HG02981 (cell line): ENCODE results near the gene PLXDC2.

Source experiments
- ATAC-seq: cut with Tn5 transposase; IDR thresholded peaks from one replicate; pipeline ENCODE4 v1.9.1; 2021; ENCODE audit warnings: mild to moderate bottlenecking, moderate library complexity; ENCODE audit not compliant: unreplicated experiment

Gene PLXDC2

DNA sequence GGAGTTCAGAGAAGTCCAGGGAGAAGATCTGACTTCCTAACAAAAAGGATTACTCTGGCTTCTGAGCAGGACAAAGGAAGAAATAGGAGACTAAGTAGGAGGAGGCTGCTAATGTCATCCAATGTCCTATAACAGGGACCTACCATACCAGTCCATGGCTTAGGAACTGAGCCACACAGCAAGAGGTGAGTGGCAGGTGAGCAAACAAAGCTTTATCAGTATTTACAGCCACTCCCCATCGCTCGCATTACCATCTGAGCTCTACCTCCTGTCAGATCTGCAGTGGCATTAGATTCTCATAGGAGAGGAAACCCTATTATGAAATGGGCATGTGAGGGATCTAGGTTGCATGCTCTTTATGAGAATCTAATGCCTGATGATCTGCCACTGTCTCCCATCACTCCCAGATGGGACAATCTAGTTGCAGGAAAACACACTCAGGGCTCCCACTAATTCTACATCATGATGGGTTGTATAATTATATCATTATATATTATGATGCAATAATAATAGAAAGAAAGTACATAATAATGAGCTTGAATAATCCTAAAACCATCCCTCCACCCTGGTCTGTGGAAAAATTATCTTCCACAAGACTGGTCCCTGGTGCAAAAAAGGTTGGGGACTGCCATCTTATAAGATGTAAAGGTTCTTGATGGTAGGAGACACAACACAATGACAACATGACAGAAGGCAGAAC lies 487.4 kb downstream of the PLXDC2 start:
- ATAC-seq = no peak

DNA sequence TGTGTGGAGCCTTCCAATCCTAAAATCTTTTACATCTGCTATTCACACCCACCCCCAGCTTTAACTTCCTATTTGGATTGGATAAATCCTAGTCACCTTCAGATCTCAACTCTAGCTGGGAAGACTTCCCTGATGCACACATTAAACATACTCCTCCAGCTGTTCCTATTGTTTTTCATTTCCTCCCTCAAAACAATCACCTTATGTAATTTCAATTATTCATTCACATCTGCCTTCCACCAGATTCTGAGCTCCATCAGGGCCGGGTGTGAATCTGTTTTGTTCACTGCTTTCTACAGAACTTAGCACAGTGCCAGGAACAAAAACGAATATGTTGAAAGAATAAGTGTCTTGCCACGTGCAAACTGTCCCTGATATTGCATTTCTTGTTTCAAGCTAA lies 497.4 kb downstream of the PLXDC2 start:
- no peak for ATAC-seq

DNA sequence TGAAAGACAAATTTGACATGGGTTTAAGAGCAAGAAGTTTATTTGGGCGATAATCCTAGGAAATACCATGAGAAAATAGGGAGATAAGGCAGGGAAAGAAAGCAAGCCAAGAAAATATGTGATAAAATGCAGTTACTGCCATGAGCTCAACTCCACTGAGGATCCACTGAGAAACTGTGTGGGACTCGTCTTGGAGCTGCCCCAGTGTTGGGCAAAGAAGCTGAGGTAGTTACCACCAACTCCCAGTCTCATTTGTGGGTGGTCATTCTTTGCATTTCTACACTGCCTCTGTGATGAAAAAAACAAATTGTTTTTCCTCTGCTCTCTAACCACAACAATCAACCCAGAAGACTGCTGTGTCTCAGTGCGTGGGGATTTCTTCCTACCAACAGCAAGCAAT lies 498.2 kb downstream of the PLXDC2 start:
- ATAC-seq = no peak

DNA sequence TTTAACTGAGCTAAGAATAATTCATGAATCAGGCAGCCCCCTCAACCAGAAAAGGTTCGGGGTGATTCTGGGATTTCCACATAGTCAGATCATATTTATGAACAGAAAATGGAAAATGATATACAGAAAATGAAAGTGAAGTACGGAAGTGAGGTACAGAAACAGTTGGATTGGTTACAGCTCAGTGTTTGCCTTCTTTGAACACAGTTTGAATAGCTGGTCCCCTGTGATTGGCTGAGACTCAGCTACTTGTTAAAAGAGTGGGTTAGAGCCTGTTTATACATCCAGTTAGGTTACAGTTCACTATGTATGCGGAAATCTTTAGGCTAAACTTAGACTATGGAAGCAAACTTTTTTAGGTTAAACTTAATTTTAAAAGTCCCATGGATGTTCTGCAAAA lies 511.7 kb downstream of the PLXDC2 start:
- no peak for ATAC-seq

DNA sequence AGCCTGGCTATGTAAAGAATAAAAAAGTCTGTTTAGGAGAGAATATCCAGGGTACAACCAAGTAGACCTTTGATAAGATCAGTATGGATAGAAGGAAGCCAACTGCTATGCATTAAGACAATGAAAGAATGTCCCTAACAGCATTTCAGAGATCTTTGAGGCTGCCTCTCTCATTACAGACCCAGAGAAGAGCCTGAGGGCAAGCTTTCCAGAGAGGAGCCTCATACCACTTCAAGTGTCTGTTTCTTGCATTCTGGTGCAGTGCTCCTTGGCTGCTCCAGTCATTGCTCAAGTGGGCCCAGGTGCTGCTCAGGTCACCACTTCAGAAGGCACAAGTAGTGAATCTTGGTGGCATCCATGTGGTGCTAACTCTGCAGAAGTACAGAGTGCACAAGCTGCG lies 514.0 kb downstream of the PLXDC2 start:
- ATAC-seq = no peak

DNA sequence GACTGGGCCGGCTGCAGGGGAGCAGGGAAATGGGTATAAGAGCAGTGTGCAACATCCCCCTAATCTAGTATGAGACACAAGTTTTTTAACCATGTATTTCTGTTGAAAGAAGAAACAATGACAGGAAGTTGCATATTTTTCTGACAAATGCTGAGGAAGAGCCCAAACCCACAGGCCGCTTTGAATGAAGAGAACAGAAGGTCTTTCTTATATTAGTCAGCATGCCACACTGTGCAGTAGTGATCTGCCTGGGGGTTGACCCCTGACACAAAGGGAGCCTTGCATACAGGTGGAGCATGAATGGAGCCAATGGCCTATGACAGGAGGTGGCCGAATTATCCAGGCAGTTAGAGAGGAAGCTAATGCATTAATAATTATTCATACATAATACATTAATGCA lies 518.3 kb downstream of the PLXDC2 start:
- ATAC-seq = no peak
